IMR-90 (cell line): Measurements from ENCODE around the gene TEX52. TPM values are rescaled to one million over a fixed set of nuclear protein-coding genes. Genes with fewer than 3 reads are reported as not detected.

Experiments used
- ATAC-seq: fragments of 200-7000 bp; cut with Tn5 transposase; 2 replicates; pipeline ENCODE4 v1.9.1; 2020; ENCODE audit warnings: low read depth, mild to moderate bottlenecking, moderate library complexity
- BruUV-seq: library from RNA; stranded (reverse); fragments of 400-500 nt; replicated peaks from 2 replicates; lab custom pipeline; 2021; lab: Mats Ljungman, UMichigan
- CTCF ChIA-PET: fragments of 300-600 bp; formaldehyde crosslinking; extraction: SDS; loops from one replicate; lab custom pipeline; 2021; ENCODE audit warnings: antibody characterized with exemption; lab: Yijun Ruan, JAX
- POLR2A ChIA-PET: fragments of 300-600 bp; sonication (Branson Sonifier 250); formaldehyde crosslinking; loops from one replicate; lab custom pipeline; 2022; ENCODE audit warnings: antibody characterized with exemption; ENCODE audit not compliant: unreplicated experiment; lab: Charles Lee
- DNase-seq: peaks from one replicate; pipeline ENCODE4 v3.0.0; 2013
- H2AFZ ChIP-seq: replicated peaks from 2 replicates; pipeline ENCODE3; 2013; ENCODE audit warnings: low read length, mild to moderate bottlenecking; ENCODE audit not compliant: poor library complexity
- H2AK5ac ChIP-seq: 2 replicates; pipeline ENCODE4 v1.6.1; 2013; ENCODE audit warnings: low read depth, low read length, inconsistent platforms
- H2AK9ac ChIP-seq: replicated peaks from 2 replicates; pipeline ENCODE3; 2013; ENCODE audit warnings: mild to moderate bottlenecking, low read depth, low read length, moderate library complexity; ENCODE audit not compliant: poor library complexity
- H2BK120ac ChIP-seq: 2 replicates; pipeline ENCODE4 v1.6.1; 2013; ENCODE audit warnings: low read depth, low read length, inconsistent platforms
- H2BK15ac ChIP-seq: 3 replicates; pipeline ENCODE4 v1.6.1; 2013; ENCODE audit warnings: low read depth, low read length, inconsistent platforms
- H2BK20ac ChIP-seq: 2 replicates; pipeline ENCODE4 v1.6.1; 2013; ENCODE audit warnings: low read depth, mild to moderate bottlenecking, inconsistent platforms, low read length, moderate library complexity
- H2BK5ac ChIP-seq: 2 replicates; pipeline ENCODE4 v1.6.1; 2013; ENCODE audit warnings: mild to moderate bottlenecking, low read depth, low read length, inconsistent platforms; ENCODE audit not compliant: poor library complexity, severe bottlenecking
- H3K14ac ChIP-seq: replicated peaks from 2 replicates; pipeline ENCODE4 v1.6.1; 2013; ENCODE audit warnings: low read depth, low read length, inconsistent platforms
- H3K18ac ChIP-seq: 2 replicates; pipeline ENCODE4 v1.6.1; 2013; ENCODE audit warnings: low read depth, low read length, control low read depth
- H3K23ac ChIP-seq: 2 replicates; pipeline ENCODE4 v1.6.1; 2013; ENCODE audit warnings: low read depth, low read length, inconsistent platforms
- H3K27ac ChIP-seq: 2 replicates; pipeline ENCODE4 v1.5.1; 2013; ENCODE audit warnings: mild to moderate bottlenecking, control low read depth, low read length; ENCODE audit not compliant: insufficient read depth
- H3K27me3 ChIP-seq: 2 replicates; pipeline ENCODE4 v1.6.1; 2013; ENCODE audit warnings: low read length; ENCODE audit not compliant: control insufficient read depth, insufficient read depth
- H3K36me3 ChIP-seq: 2 replicates; pipeline ENCODE4 v1.6.1; 2013; ENCODE audit warnings: low read length, mixed read lengths; ENCODE audit not compliant: control insufficient read depth, insufficient read depth
- H3K4ac ChIP-seq: 2 replicates; pipeline ENCODE4 v1.6.1; 2013; ENCODE audit warnings: low read depth, low read length, inconsistent platforms
- H3K4me1 ChIP-seq: 2 replicates; pipeline ENCODE4 v1.6.1; 2013; ENCODE audit warnings: low read length, mixed read lengths; ENCODE audit not compliant: control insufficient read depth, insufficient read depth
- H3K4me2 ChIP-seq: 2 replicates; pipeline ENCODE4 v1.6.1; 2013; ENCODE audit warnings: low read depth, mild to moderate bottlenecking, control low read depth, low read length, moderate library complexity
- H3K4me3 ChIP-seq: 2 replicates; pipeline ENCODE4 v1.5.1; 2013; ENCODE audit warnings: low read depth, mild to moderate bottlenecking, control low read depth, low read length, moderate library complexity; ENCODE audit not compliant: insufficient read depth
- H3K56ac ChIP-seq: 2 replicates; pipeline ENCODE4 v1.6.1; 2013; ENCODE audit warnings: low read length, inconsistent platforms; ENCODE audit not compliant: insufficient read depth; ENCODE audit errors: extremely low read depth
- H3K79me1 ChIP-seq, 2 experiments: 2 replicates each; pipeline ENCODE4 v1.6.1; 2013; ENCODE audit warnings: low read length in 2 of 2, inconsistent platforms in 1 of 2, low read depth in 1 of 2
- H3K9ac ChIP-seq: 2 replicates; pipeline ENCODE4 v1.6.1; 2013; ENCODE audit warnings: low read depth, low read length, control low read depth
- H3K9me1 ChIP-seq: 2 replicates; pipeline ENCODE4 v1.6.1; 2013; ENCODE audit warnings: low read length, inconsistent platforms; ENCODE audit not compliant: insufficient read depth
- H3K9me3 ChIP-seq: 2 replicates; pipeline ENCODE4 v1.6.1; 2013; ENCODE audit warnings: low read length; ENCODE audit not compliant: control insufficient read depth, insufficient read depth
- H4K20me1 ChIP-seq: 2 replicates; pipeline ENCODE4 v1.6.1; 2013; ENCODE audit warnings: low read length, inconsistent platforms; ENCODE audit not compliant: insufficient read depth
- H4K5ac ChIP-seq: 2 replicates; pipeline ENCODE4 v1.6.1; 2013; ENCODE audit warnings: mild to moderate bottlenecking, low read depth, low read length, control low read depth
- H4K8ac ChIP-seq, 2 experiments: 2 replicates each; pipeline ENCODE4 v1.6.1; 2013; ENCODE audit warnings: low read depth in 2 of 2, low read length in 2 of 2, control low read depth in 1 of 2, inconsistent platforms in 1 of 2
- H4K91ac ChIP-seq: 2 replicates; pipeline ENCODE4 v1.6.1; 2013; ENCODE audit warnings: low read depth, low read length, inconsistent platforms; ENCODE audit not compliant: insufficient read depth
- MXI1 ChIP-seq: IDR thresholded peaks from 2 replicates; pipeline ENCODE4 v1.6.1; 2012; ENCODE audit warnings: low read depth, mild to moderate bottlenecking, low read length, moderate library complexity, borderline replicate concordance
- WGBS, 2 experiments: methylation state at CpG; one replicate each; pipeline versions ENCODE4 v1.1.5 to v1.1.7; 2013; ENCODE audit warnings: missing lambda C conversion rate in 2 of 2; ENCODE audit not compliant: insufficient read length in 1 of 2; ENCODE audit errors: extremely low coverage in 2 of 2; 5-methylcytosine and 5-hydroxymethylcytosine counted together
- dilution Hi-C: fragments of 300-500 bp; cut with HindIII; formaldehyde crosslinking; loops from one replicate; pipeline ENCODE4 v1.14.3; 2018; ENCODE audit warnings: low sequenced_read_pairs; ENCODE audit not compliant: unreplicated experiment
- in situ Hi-C: fragments of 300-500 bp; cut with MboI; formaldehyde crosslinking; loops from 3 replicates; pipeline ENCODE4 v1.14.3; 2019; ENCODE audit warnings: low sequenced_read_pairs, inconsistent platforms, mixed read lengths
- intact Hi-C: fragments of 100-400 bp; cut with micrococcal nuclease; formaldehyde crosslinking; loops from 2 replicates; pipeline ENCODE4 v1.10.0; 2022
- polyA plus RNA-seq, 3 experiments: library from polyadenylated mRNA; depleted of rRNA; stranded (reverse); fragments of >200 nt; gene quantifications; 2 replicates each; pipeline ENCODE4 v1.2.3, GENCODE V29; 2012; ENCODE audit warnings: low replicate concordance in 1 of 3
- total RNA-seq: library from RNA; depleted of rRNA; stranded (reverse); fragments of >200 nt; gene quantifications from 2 replicates; pipeline ENCODE4 v1.2.3, GENCODE V29; 2012

The TEX52 gene
- total and polyA plus RNA-seq, 2 of the 4 experiments (the other 2 are of a cell fraction): not detected

DNA sequence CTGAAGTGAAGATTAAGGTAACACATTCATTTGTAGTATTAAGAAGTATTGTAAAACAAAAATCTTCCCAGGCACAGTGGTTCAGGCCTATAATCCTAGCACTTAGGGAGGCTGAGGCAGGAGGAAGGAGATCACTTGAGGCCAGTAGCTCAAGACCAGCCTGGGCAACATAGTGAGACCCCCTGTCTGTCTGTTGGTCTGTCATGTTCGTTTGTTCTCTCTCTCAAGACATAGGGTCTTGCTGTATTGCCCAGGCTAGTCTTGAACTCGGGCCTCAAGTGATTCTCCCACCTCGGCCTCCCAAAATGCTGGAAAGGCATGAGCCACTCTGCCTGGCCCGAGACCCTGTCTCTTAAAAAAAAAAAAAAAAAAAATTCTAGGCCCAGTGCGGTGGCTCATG lies 40.6 kb upstream of the TEX52 start:
- H2AFZ ChIP-seq: no peak overlapping the region
- H2BK120ac ChIP-seq: no peak overlapping the region
- no peak overlapping the region for H3K27ac ChIP-seq
- H2BK20ac ChIP-seq: no peak overlapping the region
- dilution Hi-C loops: no loop called here
- peaks cover 43% of the 10 kb centered on the region for H4K20me1 ChIP-seq
- no peak overlapping the region for H2BK5ac ChIP-seq
- ATAC-seq (no peak), DNase-seq (no peak)
- no peak overlapping the region for H4K8ac ChIP-seq
- H3K4ac ChIP-seq: no peak overlapping the region
- H3K79me1 ChIP-seq: peaks cover 11 to 72% of the 10 kb centered on the region in 2 experiments
- H2BK15ac ChIP-seq: no peak overlapping the region
- H3K14ac ChIP-seq: no peak overlapping the region
- in situ Hi-C loops: no loop called here
- no peaks in the 10 kb centered on the region for H3K27me3 ChIP-seq
- peaks cover 12% of the 10 kb centered on the region for H3K9me1 ChIP-seq
- BruUV-seq: no TSS peak
- TF ChIP-seq MXI1: no peak
- no peak overlapping the region for H4K91ac ChIP-seq
- WGBS, 2 experiments: no CpG with 5 or more reads among the region's 5 CpGs
- ChIA-PET POLR2A (interaction anchor here (0.6 kb wide), 1 partner anchor 9 kb away, joined by 8 read pairs; no protein-coding TSS in a partner anchor), CTCF (no interaction called here)
- H3K9me3 ChIP-seq: no peaks in the 10 kb centered on the region
- no peak overlapping the region for H4K5ac ChIP-seq
- H3K18ac ChIP-seq: no peak overlapping the region
- no peak overlapping the region for H3K4me3 ChIP-seq
- peaks cover 5% of the 10 kb centered on the region for H3K4me1 ChIP-seq
- peaks cover 2% of the 10 kb centered on the region for H3K36me3 ChIP-seq
- intact Hi-C loops: no loop called here
- no peak overlapping the region for H3K4me2 ChIP-seq
- no peak overlapping the region for H3K9ac ChIP-seq
- no peak overlapping the region for H2AK5ac ChIP-seq
- no peak overlapping the region for H3K23ac ChIP-seq
- no peak overlapping the region for H2AK9ac ChIP-seq
- H3K56ac ChIP-seq: no peak overlapping the region
